C4-2B (cell line): ENCODE data around the gene NPM1.

Experiments used
- ZFX ChIP-seq: fragments of 450-650 bp; IDR thresholded peaks from 2 replicates; pipeline ENCODE4 v1.6.1; 2017
- TF ChIP-seq, protein P1 (sequence below): fragments of 450-650 bp; conservative IDR thresholded peaks from 2 replicates; pipeline ENCODE4 v1.5.1; 2017; ENCODE audit warnings: mild to moderate bottlenecking

- TF ChIP-seq, protein P1, sequence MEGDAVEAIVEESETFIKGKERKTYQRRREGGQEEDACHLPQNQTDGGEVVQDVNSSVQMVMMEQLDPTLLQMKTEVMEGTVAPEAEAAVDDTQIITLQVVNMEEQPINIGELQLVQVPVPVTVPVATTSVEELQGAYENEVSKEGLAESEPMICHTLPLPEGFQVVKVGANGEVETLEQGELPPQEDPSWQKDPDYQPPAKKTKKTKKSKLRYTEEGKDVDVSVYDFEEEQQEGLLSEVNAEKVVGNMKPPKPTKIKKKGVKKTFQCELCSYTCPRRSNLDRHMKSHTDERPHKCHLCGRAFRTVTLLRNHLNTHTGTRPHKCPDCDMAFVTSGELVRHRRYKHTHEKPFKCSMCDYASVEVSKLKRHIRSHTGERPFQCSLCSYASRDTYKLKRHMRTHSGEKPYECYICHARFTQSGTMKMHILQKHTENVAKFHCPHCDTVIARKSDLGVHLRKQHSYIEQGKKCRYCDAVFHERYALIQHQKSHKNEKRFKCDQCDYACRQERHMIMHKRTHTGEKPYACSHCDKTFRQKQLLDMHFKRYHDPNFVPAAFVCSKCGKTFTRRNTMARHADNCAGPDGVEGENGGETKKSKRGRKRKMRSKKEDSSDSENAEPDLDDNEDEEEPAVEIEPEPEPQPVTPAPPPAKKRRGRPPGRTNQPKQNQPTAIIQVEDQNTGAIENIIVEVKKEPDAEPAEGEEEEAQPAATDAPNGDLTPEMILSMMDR: no peak
- TF ChIP-seq ZFX: no peak
Measured at GRCh38 chr5:171367424-171368370, 20.0 kb upstream of the NPM1 start.
